RWPE1 (cell line): Measurements from ENCODE around the gene RPUSD3.

Experiments
- CTCF ChIA-PET: fragments of 350-600 bp; sonication (Branson Sonifier 250); formaldehyde crosslinking; extraction: SDS; loops from one replicate; lab custom pipeline; 2021; lab: Yijun Ruan, JAX
- POLR2A ChIA-PET: fragments of 400-600 bp; formaldehyde crosslinking; extraction: SDS; loops from one replicate; lab custom pipeline; 2020; ENCODE audit warnings: antibody characterized with exemption; ENCODE audit not compliant: low non-redundant PET; lab: Yijun Ruan, JAX
- DNase-seq: peaks from one replicate; pipeline ENCODE4 v3.0.0; 2012; ENCODE audit warnings: low spot score
- H3K27ac ChIP-seq: fragments of 450-650 bp; 2 replicates; pipeline ENCODE4 v1.5.1; 2017
- TF ChIP-seq, protein P1 (sequence below): fragments of 450-650 bp; conservative IDR thresholded peaks from 2 replicates; pipeline ENCODE4 v1.5.1; 2017; ENCODE audit warnings: low read depth, mild to moderate bottlenecking

The RPUSD3 gene

DNA sequence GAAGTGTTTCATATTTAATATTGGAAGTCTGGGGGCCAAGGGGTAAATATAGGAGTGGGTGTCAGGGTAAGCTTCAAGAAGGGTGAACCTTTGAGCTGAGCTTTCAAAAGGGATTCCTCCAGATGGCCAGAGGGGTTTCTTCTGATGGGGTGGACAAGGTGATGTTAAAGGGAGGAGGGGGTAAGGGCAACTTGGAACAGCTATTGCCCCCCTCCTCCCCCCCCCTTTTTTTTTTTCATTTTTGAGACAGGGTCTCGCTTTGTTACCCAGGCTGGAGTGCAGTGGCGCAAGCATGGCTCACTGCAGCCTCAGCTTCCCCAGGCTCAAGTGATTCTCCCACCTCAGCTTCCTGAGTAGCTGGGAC lies 35.8 kb downstream of the RPUSD3 start:
- POLR2A ChIA-PET, result no interaction called here
- CTCF ChIA-PET, result no interaction called here
- no peak for DNase-seq
- TF ChIP-seq, protein P1, sequence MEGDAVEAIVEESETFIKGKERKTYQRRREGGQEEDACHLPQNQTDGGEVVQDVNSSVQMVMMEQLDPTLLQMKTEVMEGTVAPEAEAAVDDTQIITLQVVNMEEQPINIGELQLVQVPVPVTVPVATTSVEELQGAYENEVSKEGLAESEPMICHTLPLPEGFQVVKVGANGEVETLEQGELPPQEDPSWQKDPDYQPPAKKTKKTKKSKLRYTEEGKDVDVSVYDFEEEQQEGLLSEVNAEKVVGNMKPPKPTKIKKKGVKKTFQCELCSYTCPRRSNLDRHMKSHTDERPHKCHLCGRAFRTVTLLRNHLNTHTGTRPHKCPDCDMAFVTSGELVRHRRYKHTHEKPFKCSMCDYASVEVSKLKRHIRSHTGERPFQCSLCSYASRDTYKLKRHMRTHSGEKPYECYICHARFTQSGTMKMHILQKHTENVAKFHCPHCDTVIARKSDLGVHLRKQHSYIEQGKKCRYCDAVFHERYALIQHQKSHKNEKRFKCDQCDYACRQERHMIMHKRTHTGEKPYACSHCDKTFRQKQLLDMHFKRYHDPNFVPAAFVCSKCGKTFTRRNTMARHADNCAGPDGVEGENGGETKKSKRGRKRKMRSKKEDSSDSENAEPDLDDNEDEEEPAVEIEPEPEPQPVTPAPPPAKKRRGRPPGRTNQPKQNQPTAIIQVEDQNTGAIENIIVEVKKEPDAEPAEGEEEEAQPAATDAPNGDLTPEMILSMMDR, result no peak
- H3K27ac ChIP-seq, result peak overlapping the region; percentile 89

- no peak for DNase-seq
- CTCF ChIA-PET, result interaction anchor here (0.7 kb wide), 1 partner anchor 74 kb away, joined by 3 read pairs; no protein-coding TSS in a partner anchor
- H3K27ac ChIP-seq, result peak overlapping the region; percentile 46
- POLR2A ChIA-PET, result no interaction called here
- TF ChIP-seq, protein P1, result no peak
Observed at GRCh38 chr3:9806688-9807589, 36.9 kb downstream of the RPUSD3 start.

DNA sequence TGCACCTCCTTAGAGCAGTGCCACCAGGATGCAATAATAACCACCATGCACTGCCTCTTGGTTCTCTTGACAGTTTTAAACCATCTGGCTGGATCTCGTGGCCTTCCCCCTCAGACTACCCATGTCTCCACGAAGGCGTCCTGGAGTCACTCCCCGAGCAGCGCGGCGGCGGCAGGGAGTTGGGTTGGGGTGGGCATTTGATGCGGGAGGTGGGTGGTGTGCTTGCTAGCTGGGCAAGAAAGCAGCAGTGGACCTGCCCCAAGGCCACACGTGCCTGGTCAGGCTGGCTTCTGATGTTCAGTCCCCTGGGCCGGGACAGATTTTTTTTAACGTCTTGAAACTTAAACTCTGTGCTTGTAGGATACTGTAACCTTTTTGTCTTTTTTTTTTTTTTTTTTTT lies 37.7 kb downstream of the RPUSD3 start:
- CTCF ChIA-PET, result interaction anchor here (0.6 kb wide), 1 partner anchor 80 kb away, joined by 5 read pairs; no protein-coding TSS in a partner anchor
- TF ChIP-seq, protein P1, result no peak
- POLR2A ChIA-PET, result no interaction called here
- no peak for DNase-seq
- H3K27ac ChIP-seq, result peak overlapping the region; percentile 46

GRCh38 chr3:9804996-9805395 lies 38.8 kb downstream of the RPUSD3 start:
- ChIA-PET CTCF (no interaction called here), POLR2A (no interaction called here)
- DNase-seq, result no peak
- H3K27ac ChIP-seq, result peak overlapping the region; percentile 46; the same call in 1 of the 2 replicates
- TF ChIP-seq, protein P1, result no peak

- H3K27ac ChIP-seq, result no peak overlapping the region
- ChIA-PET CTCF (interaction anchor here (0.5 kb wide), 1 partner anchor 1091 kb away, joined by 3 read pairs; no protein-coding TSS in a partner anchor), POLR2A (interaction anchor here (0.7 kb wide), 1 partner anchor 10 kb away, joined by 3 read pairs; no protein-coding TSS in a partner anchor)
- no peak for DNase-seq
- TF ChIP-seq, protein P1, result no peak
Observed at GRCh38 chr3:9803494-9803893, 40.3 kb downstream of the RPUSD3 start.

DNA sequence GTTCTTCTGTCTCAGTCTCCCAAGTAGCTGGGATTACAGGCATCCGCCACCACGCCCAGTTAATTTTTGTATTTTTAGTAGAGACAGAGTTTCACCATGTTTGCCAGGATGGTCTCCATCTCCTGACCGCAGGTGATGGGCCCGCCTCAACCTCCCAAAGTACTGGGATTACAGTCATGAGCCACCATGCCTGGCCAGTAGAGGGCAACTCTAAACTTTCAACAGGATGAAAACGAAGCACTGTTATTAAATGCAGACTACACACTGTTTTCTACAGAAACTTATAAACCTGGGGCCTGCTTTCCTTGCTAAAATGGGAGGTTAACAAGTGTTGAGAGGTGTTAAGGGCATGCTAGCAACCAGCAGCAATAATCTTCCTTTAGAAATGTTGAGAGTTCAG lies 43.3 kb downstream of the RPUSD3 start:
- no peak for DNase-seq
- ChIA-PET POLR2A (no interaction called here), CTCF (no interaction called here)
- no peak overlapping the region for H3K27ac ChIP-seq
- TF ChIP-seq, protein P1, result peak; percentile 24
